GM21528 (cell line): ENCODE measurements around the gene CDC123.
A peak's percentile ranks its signal among the peaks of the same experiment; 100 is the strongest.
"Not testable (repeated sequence)": the region's sequence is repeated elsewhere in the genome, so short reads cannot be mapped to it uniquely, and the experiment has no call there.

Experiments
- ATAC-seq: cut with Tn5 transposase; IDR thresholded peaks from one replicate; pipeline ENCODE4 v1.9.1; 2021; ENCODE audit warnings: mild to moderate bottlenecking, moderate library complexity; ENCODE audit not compliant: unreplicated experiment, low FRiP score

CDC123 gene

GRCh38 chr10:12228851-12229250 is 32.9 kb downstream of the CDC123 start:
- no peak for ATAC-seq

GRCh38 chr10:12234687-12235086 is 38.7 kb downstream of the CDC123 start:
- not testable (repeated sequence) for ATAC-seq

GRCh38 chr10:12235116-12235694 is 39.2 kb downstream of the CDC123 start:
- no peak for ATAC-seq

GRCh38 chr10:12235796-12236195 is 39.8 kb downstream of the CDC123 start:
- no peak for ATAC-seq

GRCh38 chr10:12237265-12238220 is 41.6 kb downstream of the CDC123 start:
- no peak for ATAC-seq

GRCh38 chr10:12238821-12239220 is 42.8 kb downstream of the CDC123 start:
- no peak for ATAC-seq

- no peak for ATAC-seq
Observed at GRCh38 chr10:12241810-12242529, 46.0 kb downstream of the CDC123 start.

GRCh38 chr10:12243864-12244620 is 48.1 kb downstream of the CDC123 start:
- ATAC-seq: no peak

GRCh38 chr10:12250181-12250580 is 54.2 kb downstream of the CDC123 start:
- no peak for ATAC-seq

GRCh38 chr10:12250702-12251101 is 54.7 kb downstream of the CDC123 start:
- not testable (repeated sequence) for ATAC-seq

- ATAC-seq: no peak
Observed at GRCh38 chr10:12251581-12251980, 55.6 kb downstream of the CDC123 start.

GRCh38 chr10:12252882-12253546 is 57.0 kb downstream of the CDC123 start:
- ATAC-seq: no peak

- no peak for ATAC-seq
Observed at GRCh38 chr10:12255048-12255447, 59.1 kb downstream of the CDC123 start.

- no peak for ATAC-seq
Observed at GRCh38 chr10:12259988-12260387, 64.0 kb downstream of the CDC123 start.

- no peak for ATAC-seq
Observed at GRCh38 chr10:12262278-12262981, 66.4 kb downstream of the CDC123 start.

GRCh38 chr10:12264204-12264940 is 68.4 kb downstream of the CDC123 start:
- ATAC-seq: peak; percentile 87

GRCh38 chr10:12269056-12269455 is 73.1 kb downstream of the CDC123 start:
- ATAC-seq: no peak

GRCh38 chr10:12271210-12271540 is 75.2 kb downstream of the CDC123 start:
- ATAC-seq: no peak

GRCh38 chr10:12277862-12278261 is 81.9 kb downstream of the CDC123 start:
- ATAC-seq: not testable (repeated sequence)
